GM15510 (cell line): Measurements from ENCODE around the gene SOCS1.

ENCODE experiments used
- POLR2A ChIP-seq: IDR thresholded peaks from 3 replicates; pipeline ENCODE4 v1.6.1; 2011; ENCODE audit warnings: borderline replicate concordance; ENCODE audit not compliant: insufficient read length; ENCODE audit errors: extremely low read depth

The SOCS1 gene

GRCh38 chr16:11291091-11291703, 35.2 kb upstream of the SOCS1 start:
- no peak for TF ChIP-seq POLR2A

GRCh38 chr16:11290102-11290893, 34.3 kb upstream of the SOCS1 start:
- TF ChIP-seq POLR2A = no peak

GRCh38 chr16:11289202-11289601, 33.2 kb upstream of the SOCS1 start:
- no peak for TF ChIP-seq POLR2A

- TF ChIP-seq POLR2A = no peak
Measured at GRCh38 chr16:11285842-11286241, 29.8 kb upstream of the SOCS1 start.

- no peak for TF ChIP-seq POLR2A
Measured at GRCh38 chr16:11283820-11284248, 27.8 kb upstream of the SOCS1 start.

GRCh38 chr16:11280616-11281522, 24.9 kb upstream of the SOCS1 start, which contains the start of gene PRM1:
Gene PRM1 (minus strand): TSS chr16:11281330. CDS start chr16:11281238, 92 bp downstream.
- no peak for TF ChIP-seq POLR2A

- TF ChIP-seq POLR2A = no peak
Measured at GRCh38 chr16:11278681-11279628, 23.0 kb upstream of the SOCS1 start.

- no peak for TF ChIP-seq POLR2A
Measured at GRCh38 chr16:11277607-11278337, 21.8 kb upstream of the SOCS1 start.

- TF ChIP-seq POLR2A = no peak
Measured at GRCh38 chr16:11276896-11277593, 21.0 kb upstream of the SOCS1 start.

- no peak for TF ChIP-seq POLR2A
Measured at GRCh38 chr16:11276143-11276895, 20.3 kb upstream of the SOCS1 start, which contains the start of gene PRM2. Gene PRM2 (minus strand): TSS chr16:11276480. CDS start chr16:11276370, 110 bp downstream.

- TF ChIP-seq POLR2A = no peak
Measured at GRCh38 chr16:11274964-11275363, 19.0 kb upstream of the SOCS1 start.
